ENCODE measurements around the gene ASB16. TPM values are rescaled to one million over a fixed set of nuclear protein-coding genes. Genes with fewer than 3 reads are reported as not detected.
A peak's percentile ranks its signal among the peaks of the same experiment; 100 is the strongest.

The ASB16 gene
- total and polyA plus RNA-seq, 9 of the 15 experiments (the other 6 are each of a cell fraction or from before 2014, with no cell fraction given): 0.03 to 0.07 TPM; not detected in 7

- TF ChIP-seq BRF1 (IDR thresholded peaks at IDR 0.05; ENCODE audit: borderline replicate concordance, extremely low read depth, insufficient read length) (no peak), RHOXF2B (CRISPR knock-in tag; conservative IDR thresholded peaks at IDR 0.05) (no peak), ZNF507 (tag; conservative IDR thresholded peaks at IDR 0.05) (no peak), POLR2H (tag; IDR thresholded peaks at IDR 0.05; ENCODE audit: low read depth) (no peak), ZC3H4 (CRISPR knock-in tag; IDR thresholded peaks at IDR 0.05; ENCODE audit: borderline replicate concordance) (peak; percentile 73; the same call in 1 of the 2 replicates), MYNN (IDR thresholded peaks at IDR 0.05) (no peak), MYNN (CRISPR knock-in tag; IDR thresholded peaks at IDR 0.05) (no peak), ARID1B (IDR thresholded peaks at IDR 0.05) (peak; percentile 29; the same call in 1 of the 2 replicates), HEY1 (CRISPR knock-in tag; IDR thresholded peaks at IDR 0.05; ENCODE audit: borderline replicate concordance) (no peak), BHLHE40 (IDR thresholded peaks at IDR 0.05; ENCODE audit: low read length) (no peak), ZBTB8A (IDR thresholded peaks at IDR 0.05; ENCODE audit: partially characterized antibody) (no peak), MBD2 (IDR thresholded peaks at IDR 0.05; ENCODE audit: borderline replicate concordance, low read depth) (no peak), ARID4B (CRISPR knock-in tag; IDR thresholded peaks at IDR 0.05) (0 out of 2 replicates have a peak, but pooled peaks have one; percentile 59), SNRNP70 (optimal IDR thresholded peaks at IDR 0.05; ENCODE audit: low read depth, low read length) (no peak), CC2D1A (IDR thresholded peaks at IDR 0.05) (no peak)
Observed at GRCh38 chr17:44200478-44201155, 30.1 kb downstream of the ASB16 start (continued).
